NOMO-1 treated with dmso at 0.1 percent for 144 hours (cell line): Measurements from ENCODE around the gene TPTE.
"Not testable (repeated sequence)": the region's sequence is repeated elsewhere in the genome, so short reads cannot be mapped to it uniquely, and the experiment has no call there.

Experiments
- DNase-seq: peaks from one replicate; lab custom pipeline; 2025; ENCODE audit not compliant: unreplicated experiment; lab: John Stamatoyannopoulos, UW

Gene TPTE

DNA sequence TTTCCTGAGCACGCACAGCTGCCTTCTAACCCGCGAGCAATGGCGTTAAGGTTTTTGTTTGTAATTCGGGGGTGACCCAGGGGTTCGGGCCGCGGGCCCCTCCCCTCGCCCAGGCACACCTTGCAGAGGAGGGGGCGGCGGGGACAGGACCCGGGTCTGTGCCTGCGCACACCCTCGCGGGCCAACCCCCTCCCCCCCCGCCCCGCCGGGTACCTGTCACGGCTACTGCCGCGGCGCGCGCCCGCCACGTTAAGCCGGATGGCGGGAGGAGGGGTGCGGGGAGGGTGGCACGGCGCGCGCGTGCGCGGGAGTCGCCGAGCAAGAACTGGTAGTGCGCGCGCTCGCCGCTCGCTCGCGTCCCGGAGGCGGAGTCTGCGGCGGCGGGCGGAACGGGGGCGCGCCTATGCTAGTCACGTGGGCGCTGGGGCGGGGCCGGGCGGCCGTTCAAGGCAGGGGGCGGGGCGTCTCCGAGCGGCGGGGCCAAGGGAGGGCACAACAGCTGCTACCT is at the start of gene TPTE:
Gene TPTE, plus strand, starts transcription at position 493 of the 508 bp plus-strand sequence. CDS start 17,141 bp downstream, outside the sequence.
- DNase-seq, result no peak

DNA sequence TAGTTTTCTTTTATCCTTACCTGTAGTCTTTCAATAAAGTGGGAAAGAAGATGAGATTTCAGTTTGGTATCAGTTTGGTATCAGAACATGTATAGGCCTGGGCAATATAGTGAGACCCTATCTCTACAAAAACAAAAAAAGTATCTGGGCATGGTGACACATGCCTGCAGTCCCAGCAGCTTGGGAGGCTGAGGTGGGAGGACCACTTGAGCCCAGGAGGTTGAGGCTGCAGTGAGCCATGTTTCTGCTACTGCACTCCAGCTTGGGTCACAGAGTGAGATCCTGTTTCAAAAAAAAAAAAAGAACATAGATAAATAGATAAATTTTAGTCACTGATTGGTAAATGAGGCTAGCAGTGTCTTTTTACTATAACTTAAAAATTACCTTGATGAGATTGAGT is 49.4 kb upstream of the TPTE start:
- DNase-seq, result not testable (repeated sequence)

DNA sequence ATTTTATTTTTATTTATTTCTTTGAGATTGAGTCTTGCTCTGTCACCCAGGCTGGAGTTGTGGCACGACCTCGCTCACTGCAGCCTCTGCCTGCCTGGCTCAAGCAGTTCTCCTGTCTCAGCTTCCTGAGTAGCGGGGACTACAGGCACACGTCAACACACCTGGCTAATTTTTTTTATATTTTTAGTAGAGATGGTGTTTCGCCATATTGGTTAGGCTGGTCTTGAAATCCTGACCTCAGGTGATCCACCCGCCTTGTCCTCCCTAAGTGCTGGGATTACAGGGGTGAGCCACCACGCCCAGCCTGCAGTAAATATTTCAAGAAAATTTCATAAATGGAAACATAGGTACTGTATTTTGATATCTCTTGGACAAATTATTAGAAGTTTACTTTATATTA is 43.6 kb upstream of the TPTE start:
- DNase-seq, result not testable (repeated sequence)

DNA sequence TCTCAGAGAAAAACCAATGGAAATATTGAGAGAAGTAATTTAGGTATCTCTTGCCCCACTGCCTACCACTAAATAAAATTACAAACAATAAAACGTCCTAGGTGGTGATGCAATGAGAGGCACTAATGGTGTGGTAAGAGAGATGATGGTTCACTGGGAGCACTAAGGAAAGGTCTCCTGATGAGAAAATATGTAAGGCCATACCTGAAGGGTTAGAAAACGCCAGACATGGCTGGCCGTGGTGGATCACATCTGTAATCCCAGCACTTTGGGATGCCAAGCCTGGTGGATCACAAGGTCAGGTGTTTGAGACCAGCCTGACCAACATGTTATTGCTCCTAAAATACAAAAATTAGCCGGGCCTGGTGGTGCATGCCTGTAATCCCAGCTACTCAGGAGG is 41.5 kb upstream of the TPTE start:
- not testable (repeated sequence) for DNase-seq

DNA sequence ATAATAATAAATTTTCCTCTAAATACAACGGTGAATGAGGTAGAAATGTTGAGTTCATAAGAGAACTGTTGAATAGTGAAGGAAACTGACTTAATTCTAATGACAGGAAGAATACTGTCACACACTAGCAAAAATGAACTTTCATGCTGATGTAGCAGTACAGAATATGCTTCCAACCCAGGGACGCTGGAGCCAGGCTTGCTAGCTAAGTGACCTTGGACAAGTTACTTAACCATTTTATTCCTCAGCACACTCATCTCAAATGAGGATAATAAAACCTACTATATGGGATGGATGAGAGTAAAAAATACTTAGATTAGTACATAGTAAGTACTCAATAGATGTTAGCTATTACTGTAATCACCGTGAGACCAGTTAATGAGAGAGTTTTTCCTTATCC is 36.5 kb upstream of the TPTE start:
- DNase-seq, result not testable (repeated sequence)

DNA sequence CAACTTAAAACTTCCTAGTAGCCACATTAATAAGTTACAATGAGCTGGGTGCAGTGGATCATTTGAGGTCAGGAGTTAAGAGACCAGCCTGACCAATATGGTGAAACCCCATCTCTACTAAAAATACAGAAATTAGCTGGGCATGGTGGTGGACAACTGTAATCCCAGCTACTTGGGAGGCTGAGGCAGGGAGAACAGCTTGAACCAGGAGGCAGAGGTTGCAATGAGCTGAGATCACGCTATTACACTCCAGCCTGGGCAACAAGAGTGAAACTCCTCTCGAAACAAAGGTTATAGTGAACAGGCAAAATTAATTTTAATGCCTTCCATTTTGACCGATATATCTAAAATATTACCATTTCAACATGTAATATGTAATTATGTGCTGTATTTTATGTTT is 30.9 kb upstream of the TPTE start:
- DNase-seq, result not testable (repeated sequence)

DNA sequence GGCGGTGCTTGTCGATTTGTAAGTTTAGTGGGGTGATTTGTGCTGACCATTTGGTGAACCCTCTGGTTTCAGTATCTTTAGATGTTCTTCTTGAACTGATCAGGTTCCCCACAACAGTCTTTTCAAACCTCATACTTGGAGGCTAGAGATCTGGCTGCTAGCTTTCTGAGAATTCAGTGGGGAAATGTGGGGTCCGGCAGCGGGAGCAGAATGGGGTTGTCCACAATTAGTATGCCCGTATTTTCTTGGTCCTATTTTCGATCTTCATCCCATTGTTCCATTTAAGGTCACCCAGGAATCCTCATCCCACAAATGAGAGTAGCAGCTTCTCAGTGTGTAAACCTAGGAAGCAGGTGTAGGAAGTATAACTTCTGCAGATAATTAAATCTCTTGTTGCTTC is 10.3 kb upstream of the TPTE start:
- no peak for DNase-seq

DNA sequence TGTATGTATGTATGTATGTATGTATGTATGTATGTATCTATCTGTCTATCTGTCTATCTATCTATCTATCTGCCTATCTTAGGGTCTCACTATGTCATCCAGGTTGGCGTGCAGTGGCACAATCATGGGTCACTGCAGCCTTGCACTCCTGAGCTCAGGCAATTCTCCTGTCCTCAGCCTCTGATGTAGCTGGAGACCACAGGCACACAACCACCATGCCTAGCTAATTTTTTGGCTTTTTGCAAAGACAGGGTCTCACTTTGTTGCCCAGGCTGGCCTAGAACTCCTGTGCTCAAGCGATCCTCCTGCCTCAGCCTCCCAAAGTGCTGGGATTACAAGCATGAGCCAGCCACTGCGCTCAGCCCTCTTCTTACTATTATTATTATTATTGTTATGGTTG is 4.5 kb upstream of the TPTE start:
- DNase-seq, result not testable (repeated sequence)

DNA sequence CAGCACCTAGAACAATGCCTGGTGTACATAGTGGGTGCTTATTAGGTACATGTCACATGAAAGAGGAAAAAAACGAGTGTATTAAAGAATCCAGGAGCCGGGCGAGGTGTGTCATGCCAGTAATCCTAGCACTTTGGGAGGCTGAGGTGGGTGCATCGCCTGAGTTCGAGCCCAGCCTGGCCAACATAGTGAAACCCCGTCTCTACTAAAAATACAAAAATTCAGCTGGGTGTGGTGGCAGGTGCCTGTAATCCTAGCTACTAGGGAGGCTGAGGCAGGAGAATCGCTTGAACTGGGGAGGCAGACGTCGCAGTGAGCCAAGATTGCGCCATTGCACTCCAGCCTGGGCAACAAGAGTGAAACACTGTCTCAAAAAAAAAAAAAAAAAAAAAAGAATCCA is 3.5 kb upstream of the TPTE start:
- not testable (repeated sequence) for DNase-seq

DNA sequence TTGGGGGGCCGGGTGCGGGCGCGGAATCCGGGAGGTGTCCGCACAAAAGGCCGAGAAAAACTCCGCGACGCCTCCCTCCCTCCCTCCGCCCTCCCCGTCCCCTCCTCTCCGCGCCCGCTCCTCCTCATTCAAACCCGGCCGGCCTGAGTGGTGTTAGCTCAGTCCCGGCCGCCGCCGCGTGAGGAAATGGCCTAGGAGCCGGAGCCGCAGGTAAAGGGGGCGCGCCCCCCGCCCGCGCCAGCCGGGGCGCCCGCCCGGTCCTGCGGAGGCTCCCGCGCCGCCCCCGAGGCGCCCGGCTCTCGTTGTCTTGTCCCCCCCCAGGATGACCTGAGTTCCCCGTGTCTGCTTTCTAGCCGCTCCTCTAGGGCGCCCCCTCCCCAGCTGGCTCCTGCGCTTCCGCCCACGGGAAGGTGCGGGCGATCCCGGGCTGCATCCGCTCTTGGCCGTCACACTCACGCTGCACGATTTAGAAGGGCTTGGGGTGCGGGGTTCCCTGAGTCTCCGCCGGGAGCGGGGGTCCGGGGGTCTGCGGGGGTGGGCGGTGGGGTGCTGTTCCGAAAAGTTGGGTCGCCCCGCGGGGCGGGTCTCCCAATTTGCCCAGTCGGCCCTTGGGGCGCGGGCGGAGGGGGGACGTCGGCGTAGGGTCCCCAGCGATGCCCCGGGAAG is 585 bp downstream of the TPTE start:
- not testable (repeated sequence) for DNase-seq

DNA sequence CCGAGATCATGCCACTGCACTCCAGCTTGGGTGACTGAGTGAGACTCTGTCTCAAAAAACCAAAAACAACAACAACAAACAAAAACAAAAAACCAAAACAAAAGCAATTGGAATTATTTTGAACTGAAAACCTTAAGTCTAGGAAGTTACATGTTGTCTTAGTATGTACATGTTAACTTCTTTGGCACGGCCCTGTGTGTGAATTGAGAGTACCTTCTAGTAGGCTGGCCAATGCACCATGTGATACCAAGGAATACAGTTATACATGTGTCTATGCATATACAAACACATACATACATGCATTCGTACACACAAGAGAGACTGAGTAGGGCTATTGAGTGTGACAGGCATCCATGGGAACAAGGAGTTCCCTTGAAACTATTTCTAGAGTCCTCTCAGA is 18.6 kb downstream of the TPTE start:
- no peak for DNase-seq

DNA sequence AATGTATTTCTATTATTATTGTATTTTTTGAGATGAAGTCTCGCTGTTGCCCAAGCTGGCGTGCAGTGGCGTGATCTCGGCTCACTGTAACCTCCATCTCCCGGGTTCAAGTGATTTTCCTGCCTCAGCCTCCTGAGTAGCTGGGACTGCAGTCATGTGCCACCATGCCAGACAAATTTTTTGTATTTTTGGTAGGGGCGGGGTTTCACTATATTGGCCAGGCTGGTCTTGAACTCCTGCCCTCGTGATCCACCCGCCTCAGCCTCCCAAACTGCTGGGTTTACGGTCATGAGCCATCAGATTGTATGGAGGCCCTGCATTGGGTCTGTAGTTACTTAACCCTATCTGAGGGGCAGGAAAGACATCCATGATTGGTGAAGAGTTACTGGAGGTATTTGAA is 23.0 kb downstream of the TPTE start:
- not testable (repeated sequence) for DNase-seq

DNA sequence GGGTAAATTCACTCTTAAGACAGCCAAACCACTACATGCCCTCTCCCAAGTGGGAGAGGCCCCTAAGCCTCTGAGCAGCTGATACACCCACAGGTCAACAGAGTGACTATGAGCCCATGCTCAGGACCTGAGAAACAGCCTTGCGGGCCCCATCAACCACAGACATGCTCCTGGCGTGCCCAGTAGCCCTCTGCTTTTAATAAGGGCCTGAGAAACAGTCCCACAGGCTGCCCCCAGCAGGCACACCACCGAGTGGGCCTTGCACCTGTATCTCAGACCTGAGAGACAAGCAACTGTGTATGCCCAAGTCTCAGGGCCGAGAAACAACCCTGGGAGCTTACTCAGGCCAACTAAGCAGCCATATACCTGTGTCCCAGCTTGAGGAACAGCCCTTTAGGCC is 26.5 kb downstream of the TPTE start:
- not testable (repeated sequence) for DNase-seq

DNA sequence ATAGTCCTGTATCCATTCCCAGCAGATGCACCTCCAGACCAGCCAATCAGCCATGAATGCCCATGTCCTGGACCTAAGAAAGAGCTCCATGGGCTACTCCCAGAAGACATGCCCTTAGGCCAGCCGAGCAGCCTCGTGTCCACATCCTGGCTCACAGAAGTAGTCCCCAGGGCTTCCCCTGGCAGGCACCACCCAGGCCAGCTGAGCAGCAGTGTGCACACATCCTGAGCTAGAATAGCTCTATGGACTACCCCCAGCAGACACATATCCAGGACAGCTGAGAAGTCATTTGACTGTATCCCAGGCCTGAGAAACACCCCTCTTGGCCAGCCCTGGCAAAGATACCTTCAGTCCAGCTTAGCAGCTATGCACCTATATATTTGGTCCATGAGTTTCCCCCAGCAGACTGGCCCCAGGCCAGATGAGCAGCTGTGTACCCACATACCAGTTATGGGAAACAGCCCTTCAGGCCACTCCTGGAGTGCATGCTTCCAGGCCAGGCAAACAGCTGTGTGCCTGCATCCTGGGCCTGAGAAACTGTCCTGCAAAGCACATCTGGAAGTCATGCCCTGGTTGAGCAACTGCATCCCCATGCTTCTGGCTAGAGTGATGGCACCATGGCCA is 27.1 kb downstream of the TPTE start:
- not testable (repeated sequence) for DNase-seq

DNA sequence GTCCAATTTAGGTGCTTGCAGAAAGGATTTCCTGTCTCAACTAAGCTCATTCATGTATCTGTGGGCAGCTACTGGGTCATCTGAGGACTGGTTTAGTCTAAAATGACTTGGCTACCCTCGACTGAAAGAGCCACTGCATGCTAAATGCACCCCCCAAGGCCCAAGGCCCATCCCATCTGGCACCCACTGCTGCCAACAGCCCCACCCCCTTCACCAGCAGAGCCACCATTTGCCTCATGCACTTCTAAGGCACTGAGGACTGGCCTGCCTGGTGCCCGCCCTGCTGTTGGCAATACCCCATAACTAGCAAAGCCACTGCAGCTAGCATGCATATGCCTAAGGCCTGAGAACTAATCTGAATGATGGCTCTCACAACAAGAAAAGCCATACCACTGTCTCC is 49.4 kb downstream of the TPTE start:
- DNase-seq, result not testable (repeated sequence)

DNA sequence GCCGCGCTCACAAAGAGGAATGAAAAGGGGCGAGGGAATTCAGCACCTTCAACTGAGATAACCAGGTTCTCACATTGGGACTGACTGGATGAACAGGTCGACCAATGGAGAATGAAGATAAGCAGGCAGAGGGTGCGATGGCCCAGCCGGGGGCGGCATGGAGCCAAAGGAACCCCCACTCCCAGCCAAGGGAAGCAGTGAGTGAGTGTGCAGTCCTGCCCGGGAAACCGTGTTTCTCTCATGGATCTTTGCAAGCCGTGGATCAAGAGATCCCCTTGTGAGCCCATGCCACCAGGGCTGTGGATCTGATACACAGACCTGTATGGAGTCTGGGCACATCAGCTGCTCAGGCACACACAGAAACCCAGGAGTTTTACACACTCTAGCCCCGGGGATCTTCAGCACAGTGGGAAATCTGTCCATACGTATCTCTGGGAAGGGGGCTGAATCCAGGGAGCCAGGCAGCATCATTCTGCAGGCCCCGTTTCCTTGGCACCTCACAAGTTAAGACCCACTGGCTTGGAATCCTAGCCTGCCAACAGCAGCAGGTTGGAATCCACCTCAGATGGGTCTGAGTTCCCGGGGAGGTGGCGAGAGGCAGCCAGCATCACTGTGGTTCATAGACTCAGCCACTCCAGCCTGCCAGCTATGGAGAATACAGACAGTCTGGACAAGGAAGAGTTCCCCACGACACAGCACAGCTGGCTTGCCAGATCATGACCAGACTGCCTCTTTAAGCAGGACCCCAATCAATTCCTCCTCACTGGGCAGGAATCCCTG is 53.3 kb downstream of the TPTE start:
- not testable (repeated sequence) for DNase-seq

DNA sequence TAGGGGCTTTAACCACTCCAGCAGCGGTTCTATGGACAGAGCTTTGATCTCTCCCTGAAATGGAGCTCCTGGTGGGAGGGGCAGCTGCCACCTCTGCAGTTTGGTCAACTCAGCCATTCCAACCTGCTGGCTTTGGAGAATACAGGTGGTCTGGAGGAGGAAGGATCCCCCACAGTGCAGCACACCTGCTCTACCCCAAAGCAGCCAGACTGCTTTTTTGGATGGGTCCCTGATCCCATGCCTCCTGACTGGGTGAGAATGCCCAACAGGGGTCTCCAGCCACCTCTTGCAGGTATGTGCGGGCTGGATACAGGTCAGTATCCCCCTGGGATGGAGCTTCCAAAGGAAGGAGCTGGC is 53.9 kb downstream of the TPTE start:
- DNase-seq, result no peak

DNA sequence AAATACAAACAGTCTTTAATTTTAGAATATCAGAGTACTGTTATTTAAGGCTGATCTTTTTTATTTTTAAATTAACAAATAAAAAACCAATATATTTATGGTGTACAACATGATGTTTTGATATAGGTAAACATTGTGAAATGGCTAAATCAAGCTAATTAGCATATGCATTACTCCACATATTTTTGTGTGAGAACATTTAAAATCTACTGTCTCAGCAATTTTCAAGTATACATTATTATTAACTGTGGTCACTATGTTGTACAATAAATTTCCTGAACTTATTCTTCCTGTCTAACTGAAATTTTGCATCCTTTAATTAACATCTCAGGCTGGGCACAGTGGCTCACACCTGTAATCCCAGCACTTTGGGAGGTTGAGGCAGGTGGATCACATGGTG is 57.5 kb downstream of the TPTE start:
- not testable (repeated sequence) for DNase-seq

DNA sequence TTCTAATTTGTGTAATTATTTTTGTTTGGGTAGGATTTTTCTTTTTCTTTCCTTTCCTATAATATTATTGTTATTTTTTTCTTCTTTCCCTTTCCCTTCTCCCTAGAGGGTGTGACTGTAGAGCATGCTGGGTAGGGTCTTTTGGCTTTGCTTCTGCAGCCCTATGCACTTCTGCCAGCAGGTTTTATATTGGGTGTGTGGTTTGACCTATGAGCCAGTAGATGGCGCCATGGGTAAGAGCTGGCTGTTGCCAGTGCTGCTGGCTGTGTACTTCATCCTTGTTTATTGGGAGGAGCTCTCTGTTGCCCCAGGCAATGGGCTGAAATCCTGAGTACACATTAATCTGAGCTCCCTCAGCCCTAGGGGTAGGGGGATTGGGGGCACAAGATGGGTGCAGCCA is 67.7 kb downstream of the TPTE start:
- DNase-seq, result not testable (repeated sequence)

DNA sequence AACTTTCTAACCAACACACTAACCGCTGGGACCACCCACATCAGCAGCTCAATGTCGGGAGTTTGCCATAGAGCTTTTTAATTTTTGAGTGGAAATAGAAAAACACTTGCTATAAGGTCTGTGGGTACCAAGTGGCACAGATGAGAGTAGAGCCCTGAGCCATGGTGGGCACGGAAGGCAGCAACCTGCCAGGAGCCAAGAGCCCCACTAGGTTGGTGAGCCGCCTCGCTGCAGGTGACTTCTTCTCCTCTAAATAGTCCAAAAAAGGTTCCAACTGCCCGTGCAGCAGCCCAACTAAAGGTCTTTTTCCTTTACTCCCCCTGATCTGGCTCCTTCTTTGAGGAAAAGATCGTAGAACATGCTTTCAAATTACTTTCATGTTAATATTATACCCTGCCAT is 85.7 kb downstream of the TPTE start:
- DNase-seq, result not testable (repeated sequence)

DNA sequence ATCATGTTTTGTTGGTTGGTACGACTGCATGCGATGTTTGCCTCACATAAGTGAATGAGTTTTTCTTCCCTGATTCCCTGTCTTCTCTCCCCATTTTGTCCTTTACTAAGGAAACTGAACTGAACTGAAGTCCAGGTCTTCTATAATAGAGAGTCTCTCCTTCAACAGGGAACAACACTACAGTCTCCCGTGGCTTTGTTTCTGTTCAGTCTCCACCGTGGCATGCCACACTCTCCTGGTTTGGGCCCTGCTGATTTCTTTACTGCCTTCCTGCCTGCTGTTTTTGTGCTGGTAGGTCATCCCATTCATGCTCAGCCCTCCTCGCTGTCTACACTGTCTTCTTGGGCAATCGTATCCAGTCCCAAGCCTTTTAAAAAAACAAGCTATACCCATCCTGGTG is 92.9 kb downstream of the TPTE start:
- not testable (repeated sequence) for DNase-seq

DNA sequence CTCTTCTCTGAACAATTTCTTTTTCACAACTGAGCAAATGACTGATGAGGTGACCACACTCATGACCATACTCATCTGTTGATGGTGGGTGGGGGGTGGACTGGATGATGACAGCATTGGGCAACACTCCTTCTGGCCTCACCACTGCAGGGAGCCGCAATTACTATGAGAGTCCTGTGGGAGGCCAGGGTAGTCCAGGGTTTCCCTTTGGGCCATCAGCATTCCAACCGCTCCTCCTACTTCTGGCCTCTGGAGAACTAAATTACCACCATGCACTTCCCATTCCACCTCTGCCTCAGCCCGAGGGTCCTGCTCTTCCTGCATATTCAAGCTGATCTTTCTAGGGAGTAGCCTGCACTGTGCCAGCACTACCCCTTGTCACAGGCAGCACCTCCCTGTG is 94.7 kb downstream of the TPTE start:
- DNase-seq, result not testable (repeated sequence)
